GM03348 (cell line): ENCODE results near the gene KRT222.
A peak's percentile ranks its signal among the peaks of the same experiment; 100 is the strongest.

Experiments used
- DNase-seq: peaks from one replicate; pipeline ENCODE4 v3.0.0; 2012; ENCODE audit warnings: low spot score

KRT222 gene

DNA sequence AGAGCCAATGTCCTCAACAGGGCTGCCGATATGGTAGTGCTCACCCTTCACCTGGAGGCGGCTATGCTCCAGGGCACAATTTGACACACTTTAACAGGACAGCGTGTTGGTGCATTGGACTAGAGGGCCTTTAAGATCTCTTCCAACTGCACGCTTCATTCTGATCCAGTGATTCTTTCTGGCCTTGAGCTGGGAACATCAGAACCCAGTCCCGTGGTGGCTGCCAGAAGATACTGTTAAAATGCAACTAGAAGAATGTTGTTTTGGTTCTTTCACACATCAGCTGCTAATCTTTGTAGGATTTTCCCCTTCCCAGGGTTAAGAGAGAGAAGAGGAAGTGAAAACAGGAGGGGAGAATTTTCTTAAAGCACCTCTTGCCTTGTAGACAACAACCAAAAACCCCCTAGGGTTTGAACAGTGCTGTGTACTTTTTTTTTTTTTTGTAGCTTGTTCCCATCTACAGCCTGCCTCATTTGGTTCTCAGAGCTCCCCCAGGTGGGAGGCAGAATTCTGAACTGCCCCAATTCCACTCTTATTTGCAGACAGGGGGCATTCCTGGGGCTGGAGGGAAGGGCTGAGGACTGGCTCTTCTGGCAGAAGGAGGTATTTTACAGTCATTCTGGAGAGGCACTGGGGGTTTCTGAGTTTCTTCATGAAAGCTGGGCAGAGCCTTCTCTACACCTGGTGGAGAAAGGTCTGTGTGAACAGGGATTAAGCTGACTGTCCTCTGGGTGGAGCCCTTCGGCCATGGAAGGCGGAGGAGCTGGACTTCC lies 49.7 kb downstream of the KRT222 start:
- DNase-seq = peak; percentile 67

DNA sequence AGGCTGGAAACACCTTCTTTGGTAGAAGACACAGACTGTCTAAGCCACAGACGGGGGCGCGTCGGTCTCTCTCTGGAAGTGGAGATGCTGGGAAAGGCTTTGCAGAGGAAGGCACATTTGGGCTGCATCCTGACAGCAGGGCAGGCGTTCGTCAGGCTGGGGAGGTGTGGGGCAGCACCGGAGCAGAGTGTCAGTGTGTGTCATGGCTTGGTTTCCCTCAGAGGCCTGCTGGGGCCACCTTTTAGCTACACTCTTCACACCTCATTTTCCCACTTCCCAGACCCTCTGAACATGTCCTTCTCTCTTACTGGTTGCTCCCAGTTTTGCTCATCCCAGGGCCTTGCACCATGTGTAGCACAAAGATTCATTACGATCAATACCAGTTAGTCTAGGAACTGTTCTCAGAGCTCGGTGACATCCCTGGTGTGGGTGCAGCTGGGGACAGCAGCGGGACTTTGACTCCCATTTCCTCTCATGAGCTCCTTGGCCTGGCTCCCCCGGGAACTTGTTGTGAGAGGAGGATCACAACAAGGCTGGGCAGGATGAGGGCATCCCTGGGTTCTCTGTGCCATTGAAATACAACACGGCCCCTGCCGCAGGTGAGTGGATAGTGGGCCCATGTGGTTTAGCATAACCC lies 50.4 kb downstream of the KRT222 start:
- no peak for DNase-seq

DNA sequence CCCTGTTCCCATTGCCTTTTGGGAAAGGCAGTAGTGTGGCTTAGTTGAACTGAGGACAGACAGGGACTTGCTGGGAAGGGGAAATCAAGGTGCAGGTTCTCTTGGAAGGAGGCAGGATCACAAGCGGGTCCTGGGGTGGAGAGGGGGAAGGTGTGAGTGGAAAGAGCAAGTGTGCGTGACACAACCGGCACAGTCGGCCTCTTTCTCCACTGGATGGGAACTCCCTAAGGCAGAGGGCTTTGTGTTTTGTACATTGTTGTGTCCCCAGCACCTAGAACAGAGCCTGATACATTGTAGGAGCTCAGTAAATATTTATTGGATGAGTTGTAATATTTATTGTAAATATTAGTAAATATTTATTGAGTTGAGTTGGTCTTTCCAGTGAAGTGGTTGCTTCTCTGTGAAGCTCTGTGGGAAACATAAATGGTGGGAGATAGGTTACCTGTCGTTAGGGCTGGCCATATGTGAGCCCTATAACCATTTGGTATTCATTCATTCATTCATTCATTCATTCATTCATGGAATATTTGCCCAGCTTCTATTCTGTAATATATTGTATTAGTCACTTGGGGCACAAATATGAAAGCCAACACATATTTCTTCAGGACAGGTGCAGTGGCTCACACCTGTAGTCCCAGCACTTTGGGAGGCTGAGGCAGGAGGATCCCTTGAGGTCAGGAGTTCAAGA lies 51.4 kb downstream of the KRT222 start:
- no peak for DNase-seq

DNA sequence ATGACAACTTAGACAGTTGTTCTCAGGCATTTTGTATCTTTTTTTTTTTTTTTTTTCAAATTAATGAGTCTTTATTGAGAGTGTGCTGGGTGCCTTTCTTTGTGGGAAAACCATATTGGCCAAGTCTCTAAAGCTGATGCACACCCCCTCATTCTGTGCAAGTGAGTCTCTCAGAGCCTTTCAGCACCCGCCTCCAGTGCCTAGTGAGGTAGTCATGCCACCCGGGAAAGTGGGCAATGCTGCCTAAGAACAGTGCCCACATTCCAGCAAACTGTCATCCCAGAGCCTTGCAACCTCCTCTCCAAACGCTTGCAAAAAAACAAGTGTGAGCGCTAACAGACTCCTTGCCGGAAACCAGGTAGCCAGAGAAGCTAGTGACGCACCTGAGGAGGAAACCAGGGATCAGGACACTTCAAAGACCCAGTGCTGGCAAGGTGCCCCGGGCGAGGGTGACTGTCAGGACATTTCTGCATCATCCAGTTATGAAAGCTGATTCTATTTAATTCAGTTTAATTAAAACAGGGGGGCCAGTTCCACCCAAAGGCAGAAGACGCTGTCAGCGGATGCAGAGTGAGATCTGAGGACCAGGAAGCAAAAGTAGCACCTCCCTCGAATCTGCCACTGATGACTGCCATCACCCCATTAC lies 52.3 kb downstream of the KRT222 start:
- DNase-seq = no peak

DNA sequence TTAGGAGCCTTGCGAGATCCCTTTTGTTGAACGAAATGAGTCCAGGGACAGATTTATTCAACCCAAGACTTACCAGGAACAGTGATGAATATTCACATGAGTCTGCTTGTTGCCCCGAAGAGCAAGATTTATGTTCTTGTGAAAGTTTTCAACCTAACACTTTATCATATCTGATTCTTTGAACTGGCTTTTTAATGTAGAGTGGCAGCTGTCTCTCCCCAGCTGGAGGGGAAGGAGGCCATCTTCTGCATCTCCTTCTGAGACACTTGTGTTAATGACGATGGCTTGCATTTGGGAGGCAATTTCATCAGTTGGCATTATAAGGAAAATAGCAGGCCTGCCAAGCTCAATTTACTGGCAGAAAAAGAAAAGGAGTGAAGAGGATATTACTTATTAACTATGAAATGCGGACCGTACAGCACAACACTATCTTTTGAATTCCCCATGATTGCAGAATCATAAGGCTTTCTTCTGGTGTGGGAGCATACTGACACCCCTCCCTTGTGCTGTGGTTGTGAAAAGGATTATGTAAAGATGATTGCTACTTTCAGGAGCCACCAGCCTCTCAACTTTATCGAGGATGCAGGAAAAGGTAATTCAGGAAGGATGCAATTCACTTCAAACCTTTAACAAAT lies 53.0 kb downstream of the KRT222 start:
- DNase-seq = no peak

DNA sequence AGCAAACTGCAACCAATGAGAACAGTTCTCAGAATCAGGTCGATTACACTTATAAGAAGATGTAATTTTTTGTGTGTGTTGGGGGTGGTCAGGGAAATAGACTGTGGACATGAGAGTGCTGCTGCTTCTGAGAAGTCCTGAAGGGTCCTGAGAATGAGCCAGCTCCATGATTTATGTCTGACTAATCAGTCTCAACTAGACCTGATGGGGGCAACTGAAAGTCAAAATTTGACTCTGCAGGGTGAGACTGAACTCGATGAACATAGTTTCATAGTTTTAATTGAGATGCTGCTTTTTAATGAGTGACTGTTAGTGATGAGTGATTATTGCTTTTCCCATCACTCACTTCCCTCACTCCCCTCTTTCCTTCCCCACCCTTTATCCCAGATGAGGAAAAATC lies 54.6 kb downstream of the KRT222 start:
- no peak for DNase-seq

DNA sequence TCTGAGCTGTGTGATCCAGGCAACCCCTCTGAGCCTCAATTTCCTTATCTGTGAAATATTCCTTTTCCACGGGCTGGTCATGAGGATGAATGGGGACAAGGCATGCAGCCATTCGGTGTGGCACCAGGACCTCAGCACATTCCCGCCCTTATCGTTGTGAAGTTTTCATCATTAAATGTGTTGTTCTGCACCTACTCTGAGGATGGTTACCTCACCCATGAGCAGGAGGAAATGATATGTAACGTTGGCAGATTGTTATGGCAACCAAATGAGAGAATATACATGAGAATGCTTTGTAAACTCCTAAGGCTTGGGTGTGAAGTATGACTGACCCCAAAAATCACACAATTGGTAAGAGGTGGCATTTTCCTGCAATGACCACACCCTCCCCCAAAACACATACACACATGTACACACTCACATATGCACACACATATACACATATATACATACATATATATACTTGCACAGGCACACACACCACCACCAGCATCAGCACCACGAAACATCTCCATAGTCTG lies 56.9 kb downstream of the KRT222 start:
- DNase-seq = no peak

DNA sequence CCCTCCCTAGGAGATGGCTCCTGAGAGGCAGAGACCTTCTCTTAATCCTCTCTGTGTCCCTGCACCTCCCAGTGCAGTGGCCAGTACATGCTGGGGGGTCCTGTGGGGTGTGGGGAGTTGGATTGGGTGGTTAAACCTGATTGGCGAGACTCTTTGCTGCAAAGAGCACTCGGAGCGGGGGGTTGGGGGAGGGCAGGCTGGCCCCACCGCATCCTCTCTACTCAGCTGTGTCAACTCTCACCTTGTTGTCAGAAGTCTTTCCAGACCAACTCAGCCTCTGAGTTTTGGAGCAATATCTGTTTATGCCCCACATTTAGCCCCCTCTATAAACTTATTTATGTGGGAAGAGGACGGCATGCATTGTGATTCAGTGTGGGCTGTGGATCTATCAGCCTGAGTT lies 57.3 kb downstream of the KRT222 start:
- no peak for DNase-seq

DNA sequence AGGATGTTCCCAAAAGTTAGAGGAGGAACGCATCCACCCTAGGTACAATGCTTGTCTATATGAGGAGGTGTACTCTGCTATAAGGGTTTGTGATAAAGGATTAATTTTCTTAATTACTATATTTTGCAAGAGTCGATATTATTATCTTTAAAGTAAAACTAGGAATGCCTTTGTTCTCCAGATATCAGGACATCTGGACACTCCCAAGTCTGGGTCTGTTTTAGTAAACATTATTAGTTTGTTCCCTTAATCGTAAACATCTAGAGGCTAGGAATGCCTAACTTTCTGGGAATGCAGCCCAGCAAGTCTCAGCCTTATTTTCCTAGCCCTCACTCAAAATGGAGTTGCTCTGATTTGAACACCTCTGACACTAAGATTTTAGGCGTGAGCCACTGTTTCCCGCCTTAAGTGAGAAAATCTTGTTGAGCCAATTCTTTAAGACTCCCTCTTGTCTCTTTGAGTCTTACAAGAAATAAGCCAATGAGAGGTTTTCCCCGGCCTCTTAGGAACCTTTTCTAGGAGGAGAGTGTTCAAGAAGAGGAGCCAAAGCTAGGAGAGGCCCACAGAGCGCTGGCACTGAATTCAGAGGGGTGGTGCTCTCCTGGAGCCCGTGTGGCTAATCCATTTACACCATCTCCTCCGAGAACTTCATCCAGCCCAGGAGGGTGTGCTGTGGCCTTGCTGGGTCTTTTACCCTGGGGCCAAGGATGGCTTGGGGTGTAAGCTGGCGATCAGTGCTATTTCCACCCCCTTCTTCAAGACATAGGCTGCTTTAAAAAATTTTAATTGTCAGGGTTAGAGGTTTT lies 58.2 kb downstream of the KRT222 start:
- no peak for DNase-seq

DNA sequence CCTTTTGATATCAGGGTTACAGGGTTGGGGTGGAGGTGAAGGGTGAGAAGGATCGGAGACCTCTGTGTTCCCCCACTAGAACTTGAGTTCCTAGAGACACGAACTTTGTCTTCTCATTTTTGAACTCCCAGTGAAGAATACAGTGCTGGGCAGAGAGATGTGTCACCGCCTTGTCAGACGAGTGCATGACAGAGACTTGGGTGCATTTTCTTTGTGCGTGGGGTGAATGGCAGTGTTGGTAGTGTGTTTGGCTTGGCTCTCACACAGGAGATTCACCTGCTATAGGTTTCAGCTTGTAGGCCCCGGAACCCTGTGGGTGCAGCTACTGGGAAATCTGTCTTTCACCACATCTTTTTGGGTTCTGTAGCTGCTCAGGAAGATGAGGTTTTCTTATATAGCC lies 59.7 kb downstream of the KRT222 start:
- no peak for DNase-seq
